Measurements from ENCODE around the gene CIB1.

The CIB1 gene

DNA sequence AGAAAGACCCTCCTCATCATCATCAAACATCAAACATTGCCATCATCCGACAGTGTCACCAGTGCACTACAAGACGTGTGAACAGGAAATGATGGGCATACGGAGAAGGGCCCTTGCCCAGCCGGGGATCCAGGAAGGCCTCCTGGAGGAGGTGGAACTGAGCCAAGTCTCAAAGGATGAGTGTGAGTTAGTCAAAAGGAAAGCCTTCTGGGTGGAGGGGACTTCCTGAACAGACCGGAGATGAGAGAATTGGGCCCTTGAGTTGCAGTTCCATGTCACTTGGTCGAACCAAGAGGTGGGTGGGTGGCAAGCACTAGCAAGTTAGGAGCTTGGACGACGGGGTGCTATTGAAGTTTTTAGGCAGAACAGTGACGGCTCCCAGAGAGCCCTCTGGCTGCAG is 24.1 kb downstream of the CIB1 start:
- no peak overlapping the region for H3K4me3 ChIP-seq (ENCODE audit: control insufficient read depth, low read depth, low read length)
- DNase-seq (ENCODE audit: low read depth) = no peak
- TF ChIP-seq, protein P1, sequence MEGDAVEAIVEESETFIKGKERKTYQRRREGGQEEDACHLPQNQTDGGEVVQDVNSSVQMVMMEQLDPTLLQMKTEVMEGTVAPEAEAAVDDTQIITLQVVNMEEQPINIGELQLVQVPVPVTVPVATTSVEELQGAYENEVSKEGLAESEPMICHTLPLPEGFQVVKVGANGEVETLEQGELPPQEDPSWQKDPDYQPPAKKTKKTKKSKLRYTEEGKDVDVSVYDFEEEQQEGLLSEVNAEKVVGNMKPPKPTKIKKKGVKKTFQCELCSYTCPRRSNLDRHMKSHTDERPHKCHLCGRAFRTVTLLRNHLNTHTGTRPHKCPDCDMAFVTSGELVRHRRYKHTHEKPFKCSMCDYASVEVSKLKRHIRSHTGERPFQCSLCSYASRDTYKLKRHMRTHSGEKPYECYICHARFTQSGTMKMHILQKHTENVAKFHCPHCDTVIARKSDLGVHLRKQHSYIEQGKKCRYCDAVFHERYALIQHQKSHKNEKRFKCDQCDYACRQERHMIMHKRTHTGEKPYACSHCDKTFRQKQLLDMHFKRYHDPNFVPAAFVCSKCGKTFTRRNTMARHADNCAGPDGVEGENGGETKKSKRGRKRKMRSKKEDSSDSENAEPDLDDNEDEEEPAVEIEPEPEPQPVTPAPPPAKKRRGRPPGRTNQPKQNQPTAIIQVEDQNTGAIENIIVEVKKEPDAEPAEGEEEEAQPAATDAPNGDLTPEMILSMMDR (IDR thresholded peaks at IDR 0.05; ENCODE audit: control insufficient read depth, insufficient read depth, low read depth, low read length, missing control alignments) = no peak

DNA sequence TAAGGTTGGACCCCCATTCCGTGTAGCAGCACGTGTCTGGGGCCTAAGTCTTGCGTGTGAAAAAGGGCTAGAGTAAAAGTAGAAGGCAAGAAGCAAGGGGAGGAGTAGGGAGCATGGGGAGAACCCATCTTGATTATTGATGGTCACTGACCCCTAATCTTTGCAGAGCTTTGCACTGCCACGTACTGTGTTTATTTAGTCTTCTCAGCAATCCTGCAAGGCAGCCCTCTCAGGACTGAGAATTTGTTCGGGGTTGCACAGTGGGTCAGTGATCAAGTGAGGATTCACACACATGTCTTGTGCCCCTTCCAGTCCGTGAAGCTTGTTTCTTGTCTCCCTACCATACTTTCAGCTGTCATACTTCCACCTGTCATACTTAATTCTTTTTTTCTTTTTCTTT is 25.4 kb downstream of the CIB1 start:
- TF ChIP-seq, protein P1 (IDR thresholded peaks at IDR 0.05; ENCODE audit: control insufficient read depth, insufficient read depth, low read depth, low read length, missing control alignments) = no peak
- no peak overlapping the region for H3K4me3 ChIP-seq (ENCODE audit: control insufficient read depth, low read depth, low read length)
- DNase-seq (ENCODE audit: low read depth) = no peak

DNA sequence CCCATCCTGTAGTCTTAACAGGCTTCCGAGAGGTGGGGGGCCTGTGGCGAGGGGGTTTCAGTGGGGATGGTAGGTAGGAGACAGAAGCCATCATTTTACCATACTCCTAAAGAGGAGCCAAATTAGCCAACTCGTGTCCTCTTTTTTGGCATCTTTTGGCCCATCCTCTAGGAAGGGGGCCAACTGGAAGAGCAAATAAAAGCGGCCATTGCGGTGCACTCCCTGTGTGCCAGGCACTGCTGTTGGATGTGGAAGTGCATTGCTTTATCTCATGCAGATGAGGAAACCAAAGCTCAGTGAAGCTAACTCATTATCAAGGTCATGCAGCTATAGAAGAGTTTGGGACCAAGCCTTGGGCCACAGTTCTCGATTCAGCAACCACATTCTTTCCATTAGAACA is 26.5 kb downstream of the CIB1 start:
- TF ChIP-seq, protein P1 (IDR thresholded peaks at IDR 0.05; ENCODE audit: control insufficient read depth, insufficient read depth, low read depth, low read length, missing control alignments) = no peak
- no peak for DNase-seq (ENCODE audit: low read depth)
- H3K4me3 ChIP-seq (ENCODE audit: control insufficient read depth, low read depth, low read length) = no peak overlapping the region

DNA sequence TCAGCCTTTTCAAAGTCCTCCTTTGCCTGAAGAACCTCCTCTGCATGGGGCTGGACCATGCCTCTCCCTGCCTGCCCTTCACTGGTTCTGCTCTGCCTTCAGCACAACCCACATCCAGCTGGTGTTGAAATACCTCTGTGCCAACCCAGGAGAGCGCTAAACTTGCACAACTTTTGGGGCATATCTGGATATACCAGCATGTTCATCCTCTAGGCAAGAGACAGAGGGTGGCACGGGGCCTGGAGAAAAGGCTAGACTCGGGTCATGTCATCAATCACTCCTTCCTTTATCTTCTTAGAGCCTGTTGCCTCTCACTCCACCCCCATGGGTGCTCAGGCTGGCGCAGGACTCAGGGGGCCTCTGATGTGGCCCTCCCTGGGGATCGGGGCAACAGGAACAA is 27.9 kb downstream of the CIB1 start:
- no peak for DNase-seq (ENCODE audit: low read depth)
- H3K4me3 ChIP-seq (ENCODE audit: control insufficient read depth, low read depth, low read length) = no peak overlapping the region
- TF ChIP-seq, protein P1 (IDR thresholded peaks at IDR 0.05; ENCODE audit: control insufficient read depth, insufficient read depth, low read depth, low read length, missing control alignments) = no peak

DNA sequence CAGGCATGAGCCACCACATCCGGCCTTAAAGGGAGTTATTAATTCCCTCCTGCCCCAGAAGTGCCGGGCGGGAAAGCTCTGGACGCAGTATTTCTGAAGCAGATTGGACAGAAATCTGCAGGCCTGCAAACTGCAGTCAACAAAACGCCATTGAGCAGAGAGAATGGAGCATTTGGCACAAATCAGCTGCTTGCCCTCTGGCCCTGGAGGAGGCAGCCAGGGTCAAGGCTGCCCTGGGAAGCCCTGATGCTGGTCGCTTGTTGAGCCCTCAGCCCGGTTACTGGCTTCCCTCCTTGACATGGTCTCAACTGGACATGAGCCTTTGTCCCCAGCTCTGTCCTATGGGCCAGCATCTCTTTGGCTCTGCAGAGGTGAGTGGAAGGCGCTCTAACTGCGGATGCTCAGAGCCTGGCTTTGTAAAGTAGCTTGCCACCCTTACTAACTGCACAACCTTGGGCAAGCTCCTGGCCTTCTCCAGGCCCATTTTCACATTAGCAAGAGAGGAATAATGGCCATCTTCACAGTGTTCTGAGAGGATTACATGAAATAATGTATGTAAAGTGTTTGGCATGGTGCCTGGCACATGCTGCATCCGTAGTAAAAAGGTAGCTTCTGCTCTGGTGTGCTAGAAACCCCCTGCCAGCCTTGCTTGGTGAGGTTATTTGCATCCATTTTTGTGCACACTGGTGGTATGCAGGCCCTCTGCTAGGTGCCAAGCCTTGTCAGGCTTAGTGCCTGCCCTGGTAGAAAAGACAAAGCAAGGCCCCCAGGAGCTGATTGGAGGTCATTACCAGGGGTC is 28.5 kb downstream of the CIB1 start:
- no peak for DNase-seq (ENCODE audit: low read depth)
- no peak overlapping the region for H3K4me3 ChIP-seq (ENCODE audit: control insufficient read depth, low read depth, low read length)
- TF ChIP-seq, protein P1 (IDR thresholded peaks at IDR 0.05; ENCODE audit: control insufficient read depth, insufficient read depth, low read depth, low read length, missing control alignments) = no peak

DNA sequence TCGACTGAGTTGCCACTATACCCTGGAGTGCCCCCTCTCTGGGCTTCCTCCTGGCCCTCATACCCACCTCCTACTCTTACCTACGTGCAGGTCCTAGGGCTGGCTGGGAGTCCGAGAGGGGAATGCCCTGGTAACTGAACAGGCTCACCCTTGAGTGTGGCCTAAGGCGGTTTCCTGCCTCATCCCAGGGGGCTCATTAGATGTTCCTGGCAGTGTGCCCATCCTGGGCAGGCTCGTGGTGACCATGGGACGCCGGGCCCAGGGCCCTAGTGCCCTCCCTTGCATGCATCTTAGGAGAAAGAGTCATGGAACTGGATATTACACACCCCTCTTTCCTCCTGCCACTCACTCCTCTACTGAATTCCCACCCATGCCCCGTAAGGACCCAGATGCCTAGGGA is 29.8 kb downstream of the CIB1 start:
- no peak for DNase-seq (ENCODE audit: low read depth)
- TF ChIP-seq, protein P1 (IDR thresholded peaks at IDR 0.05; ENCODE audit: control insufficient read depth, insufficient read depth, low read depth, low read length, missing control alignments) = no peak
- H3K4me3 ChIP-seq (ENCODE audit: control insufficient read depth, low read depth, low read length) = no peak overlapping the region

Data from AG09309 (cell line).